ENCODE data around the gene HOATZ. TPM values are rescaled to one million over a fixed set of nuclear protein-coding genes. Genes with fewer than 3 reads are reported as not detected.
A peak's percentile ranks its signal among the peaks of the same experiment; 100 is the strongest.

HOATZ gene
- total RNA-seq, 2 experiments from 2014 or later, result not detected

DNA sequence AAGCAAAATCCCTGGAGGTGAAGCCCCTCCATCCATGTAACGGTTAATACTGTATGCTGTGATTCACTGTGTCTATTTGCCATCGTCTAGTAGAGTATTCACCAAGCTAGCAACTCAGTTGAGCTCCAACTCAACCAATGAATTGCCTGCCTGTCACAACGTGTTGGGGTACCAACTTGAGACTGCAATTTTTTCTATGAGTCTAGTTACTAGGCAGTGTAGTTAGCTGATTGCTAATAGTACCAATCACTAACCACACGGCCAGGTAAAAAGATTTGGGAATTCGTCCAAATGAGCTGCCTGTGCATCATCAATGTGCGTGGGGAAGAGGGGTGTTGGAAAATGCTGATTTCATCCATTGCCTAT is 1.4 kb upstream of the HOATZ start:
- no peaks in the 10 kb centered on the region for H3K9me3 Mint-ChIP-seq
- peak overlapping the region; percentile 58 for H3K4me3 Mint-ChIP-seq
- DNase-seq, result no peak
- TF ChIP-seq, protein P1, sequence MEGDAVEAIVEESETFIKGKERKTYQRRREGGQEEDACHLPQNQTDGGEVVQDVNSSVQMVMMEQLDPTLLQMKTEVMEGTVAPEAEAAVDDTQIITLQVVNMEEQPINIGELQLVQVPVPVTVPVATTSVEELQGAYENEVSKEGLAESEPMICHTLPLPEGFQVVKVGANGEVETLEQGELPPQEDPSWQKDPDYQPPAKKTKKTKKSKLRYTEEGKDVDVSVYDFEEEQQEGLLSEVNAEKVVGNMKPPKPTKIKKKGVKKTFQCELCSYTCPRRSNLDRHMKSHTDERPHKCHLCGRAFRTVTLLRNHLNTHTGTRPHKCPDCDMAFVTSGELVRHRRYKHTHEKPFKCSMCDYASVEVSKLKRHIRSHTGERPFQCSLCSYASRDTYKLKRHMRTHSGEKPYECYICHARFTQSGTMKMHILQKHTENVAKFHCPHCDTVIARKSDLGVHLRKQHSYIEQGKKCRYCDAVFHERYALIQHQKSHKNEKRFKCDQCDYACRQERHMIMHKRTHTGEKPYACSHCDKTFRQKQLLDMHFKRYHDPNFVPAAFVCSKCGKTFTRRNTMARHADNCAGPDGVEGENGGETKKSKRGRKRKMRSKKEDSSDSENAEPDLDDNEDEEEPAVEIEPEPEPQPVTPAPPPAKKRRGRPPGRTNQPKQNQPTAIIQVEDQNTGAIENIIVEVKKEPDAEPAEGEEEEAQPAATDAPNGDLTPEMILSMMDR (IDR thresholded peaks at IDR 0.05), result no peak
- no peaks in the 10 kb centered on the region for H3K36me3 Mint-ChIP-seq (ENCODE audit: low read depth)
- intact Hi-C loops (cut with micrococcal nuclease), result no loop called here
- H3K27ac Mint-ChIP-seq, result no peak overlapping the region
- ATAC-seq, result peak; percentile 42
- H3K27me3 Mint-ChIP-seq, result peaks cover 37% of the 10 kb centered on the region
- peaks cover 14% of the 10 kb centered on the region for H3K4me1 Mint-ChIP-seq (ENCODE audit: low read depth)
- ChIA-PET POLR2A (interaction anchor here (0.6 to 2.0 kb wide), 3 partner anchors 11 to 28 kb away, joined by 3 to 10 read pairs (median 4); no protein-coding TSS in a partner anchor), CTCF (interaction anchor here (1.1 to 2.3 kb wide), 10 partner anchors 11 to 91 kb away, joined by 3 to 11 read pairs (median 4); no protein-coding TSS in a partner anchor)

DNA sequence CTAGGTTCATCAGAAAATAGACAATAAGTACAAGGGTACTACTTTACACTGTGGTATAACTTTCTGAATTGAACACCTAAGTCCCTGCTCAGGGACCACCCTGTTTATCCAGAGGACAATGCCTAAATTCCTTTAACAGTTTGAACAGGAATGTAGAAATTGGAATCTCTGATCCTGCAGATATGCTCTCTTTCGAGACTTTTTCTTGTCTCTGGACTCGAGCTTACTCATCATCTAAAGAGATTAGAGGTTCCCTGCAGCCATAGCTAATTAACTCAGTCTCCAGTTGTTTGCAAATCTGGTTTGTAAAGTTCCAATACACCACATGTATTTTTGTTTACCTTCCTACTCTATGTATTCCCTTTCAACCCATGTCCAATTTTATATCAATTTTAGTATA is 1.0 kb downstream of the HOATZ start:
- CTCF ChIA-PET, result no interaction called here
- intact Hi-C loops (cut with micrococcal nuclease), result no loop called here
- Mint-ChIP-seq H3K36me3 (ENCODE audit: low read depth) (no peaks in the 10 kb centered on the region), H3K27ac (no peak overlapping the region), H3K4me1 (ENCODE audit: low read depth) (peaks cover 24% of the 10 kb centered on the region), H3K4me3 (no peak overlapping the region), H3K9me3 (no peaks in the 10 kb centered on the region), H3K27me3 (peaks cover 30% of the 10 kb centered on the region)
- TF ChIP-seq, protein P1 (IDR thresholded peaks at IDR 0.05), result no peak
- POLR2A ChIA-PET, result interaction anchor here (1.0 kb wide), 1 partner anchor 251 kb away, joined by 3 read pairs; the partner anchor contains the start of gene PPP2R1B
- DNase-seq (no peak), ATAC-seq (no peak)

DNA sequence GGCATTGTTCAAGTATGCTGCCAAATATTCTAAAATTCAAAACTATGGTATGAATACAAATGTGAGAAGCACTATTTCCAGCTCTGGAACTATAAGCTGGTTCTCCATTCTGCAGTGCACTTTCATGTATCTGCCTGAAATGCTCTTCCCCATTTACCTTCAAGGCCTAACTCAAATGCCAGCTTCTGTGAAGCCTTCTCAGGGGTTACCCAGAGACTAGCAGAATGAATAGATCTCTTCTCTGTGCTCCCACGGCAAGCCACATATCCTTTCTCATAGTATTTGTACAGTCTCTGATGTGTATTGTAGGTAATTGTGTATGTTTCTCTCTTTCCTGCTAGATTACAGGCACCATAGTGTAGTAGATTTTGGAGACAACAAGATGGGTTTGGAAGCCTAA is 4.1 kb downstream of the HOATZ start:
- intact Hi-C loops (cut with micrococcal nuclease), result no loop called here
- Mint-ChIP-seq H3K36me3 (ENCODE audit: low read depth) (no peaks in the 10 kb centered on the region), H3K27ac (no peak overlapping the region), H3K4me1 (ENCODE audit: low read depth) (peaks cover 43% of the 10 kb centered on the region), H3K9me3 (no peaks in the 10 kb centered on the region), H3K4me3 (no peak overlapping the region), H3K27me3 (peaks cover 12% of the 10 kb centered on the region)
- DNase-seq (peak; percentile 21), ATAC-seq (no peak)
- ChIA-PET CTCF (interaction anchor here (1.4 to 1.5 kb wide), 2 partner anchors 15 to 64 kb away, joined by 5 to 6 read pairs; no protein-coding TSS in a partner anchor), POLR2A (no interaction called here)
- TF ChIP-seq, protein P1 (IDR thresholded peaks at IDR 0.05), result no peak

DNA sequence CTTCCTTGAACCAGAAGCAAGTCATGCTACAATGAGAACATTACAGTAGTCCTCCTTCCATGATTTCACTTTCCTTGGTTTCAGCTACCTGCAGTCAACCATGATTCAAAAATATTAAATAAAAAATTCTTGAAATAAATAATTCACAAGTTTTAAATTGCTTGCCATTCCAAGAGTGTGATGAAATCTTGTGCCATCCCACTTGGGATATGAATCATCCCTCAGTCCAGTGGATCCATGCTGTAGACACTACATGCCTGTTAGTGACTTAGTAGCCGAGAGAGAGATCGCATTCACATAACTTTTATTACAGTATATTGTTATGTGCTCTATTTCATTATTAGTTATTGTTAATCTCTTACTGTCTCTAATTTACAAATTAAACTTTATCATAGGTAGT is 6.0 kb downstream of the HOATZ start:
- POLR2A ChIA-PET, result interaction anchor here (0.6 kb wide), 1 partner anchor 30 kb away, joined by 3 read pairs; no protein-coding TSS in a partner anchor
- CTCF ChIA-PET, result interaction anchor here (1.1 kb wide), 1 partner anchor 22 kb away, joined by 3 read pairs; no protein-coding TSS in a partner anchor
- no peak for DNase-seq
- Mint-ChIP-seq H3K36me3 (ENCODE audit: low read depth) (no peaks in the 10 kb centered on the region), H3K4me3 (no peak overlapping the region), H3K27ac (no peak overlapping the region), H3K4me1 (ENCODE audit: low read depth) (peaks cover 48% of the 10 kb centered on the region), H3K27me3 (peaks cover 3% of the 10 kb centered on the region), H3K9me3 (no peaks in the 10 kb centered on the region)
- ATAC-seq, result no peak
- TF ChIP-seq, protein P1 (IDR thresholded peaks at IDR 0.05), result no peak
- intact Hi-C loops (cut with micrococcal nuclease), result no loop called here

DNA sequence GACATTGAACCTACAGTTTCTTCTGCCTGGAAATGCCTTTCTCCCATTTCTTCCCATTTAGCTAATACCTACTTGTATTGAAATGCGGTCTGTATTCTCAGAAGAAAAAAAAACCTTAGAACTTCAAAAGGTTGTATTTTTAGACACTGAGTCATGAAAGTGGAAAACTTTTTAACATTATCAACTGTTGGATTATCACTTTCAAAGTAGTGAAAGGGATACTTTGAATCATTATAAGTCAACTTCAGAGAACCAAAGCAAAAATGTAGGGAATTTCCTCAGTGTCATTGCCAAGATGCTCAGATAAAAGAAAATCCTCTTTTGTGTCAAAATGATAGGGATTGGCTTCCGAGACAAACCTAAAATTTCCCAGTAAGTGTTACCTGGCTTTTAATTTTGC is 6.6 kb downstream of the HOATZ start:
- DNase-seq (no peak), ATAC-seq (peak; percentile 43)
- Mint-ChIP-seq H3K27ac (peak overlapping the region; percentile 1), H3K9me3 (no peaks in the 10 kb centered on the region), H3K36me3 (ENCODE audit: low read depth) (no peaks in the 10 kb centered on the region), H3K4me1 (ENCODE audit: low read depth) (peaks cover 54% of the 10 kb centered on the region), H3K27me3 (peaks cover 3% of the 10 kb centered on the region), H3K4me3 (no peak overlapping the region)
- TF ChIP-seq, protein P1 (IDR thresholded peaks at IDR 0.05), result no peak
- ChIA-PET POLR2A (no interaction called here), CTCF (interaction anchor here (1.1 kb wide), 1 partner anchor 21 kb away, joined by 3 read pairs; no protein-coding TSS in a partner anchor)
- intact Hi-C loops (cut with micrococcal nuclease), result no loop called here

All from activated CD8-positive, alpha-beta T cell treated with anti-CD3 and anti-CD28 coated beads for 36 hours (primary cell).